Measurements from ENCODE around the gene GAB1. TPM values are rescaled to one million over a fixed set of nuclear protein-coding genes. Genes with fewer than 3 reads are reported as not detected.

Gene GAB1
- polyA plus RNA-seq, 1 donor from 2014 or later, result 2.1 TPM

- H3K27ac Mint-ChIP-seq, result no peak overlapping the region
- H3K36me3 Mint-ChIP-seq, result no peaks in the 10 kb centered on the region
- H3K9me3 Mint-ChIP-seq, result no peaks in the 10 kb centered on the region
- no peak overlapping the region for H3K4me3 Mint-ChIP-seq
- H3K27me3 Mint-ChIP-seq, result no peaks in the 10 kb centered on the region
- H3K4me1 Mint-ChIP-seq, result peaks cover 13 to 20% (median 14%) of the 10 kb centered on the region in 3 donors
Observed at GRCh38 chr4:143421609-143422008, 84.9 kb downstream of the GAB1 start.

GRCh38 chr4:143424276-143424675, 87.6 kb downstream of the GAB1 start:
- H3K27ac Mint-ChIP-seq, result no peak overlapping the region
- no peaks in the 10 kb centered on the region for H3K27me3 Mint-ChIP-seq
- H3K4me3 Mint-ChIP-seq, result no peak overlapping the region
- no peaks in the 10 kb centered on the region for H3K36me3 Mint-ChIP-seq
- H3K9me3 Mint-ChIP-seq, result peaks cover 0 to 2% (median 0%) of the 10 kb centered on the region in 3 donors
- peaks cover 2 to 8% (median 8%) of the 10 kb centered on the region in 3 donors for H3K4me1 Mint-ChIP-seq

- Mint-ChIP-seq H3K9me3 (peaks cover 0 to 16% (median 3%) of the 10 kb centered on the region in 3 donors), H3K27me3 (peaks cover 2% of the 10 kb centered on the region), H3K36me3 (no peaks in the 10 kb centered on the region), H3K4me1 (no peaks in the 10 kb centered on the region), H3K4me3 (peak overlapping the region in 1 of 4 donors; percentile 27), H3K27ac (no peak overlapping the region)
Observed at GRCh38 chr4:143431526-143432257, 95.0 kb downstream of the GAB1 start.

GRCh38 chr4:143432258-143432591, 95.5 kb downstream of the GAB1 start:
- Mint-ChIP-seq H3K27me3 (peaks cover 2% of the 10 kb centered on the region), H3K4me1 (no peaks in the 10 kb centered on the region), H3K36me3 (no peaks in the 10 kb centered on the region), H3K4me3 (no peak overlapping the region), H3K27ac (no peak overlapping the region), H3K9me3 (peaks cover 0 to 16% (median 3%) of the 10 kb centered on the region in 3 donors)

- H3K9me3 Mint-ChIP-seq, result peaks cover 0 to 16% (median 3%) of the 10 kb centered on the region in 3 donors
- H3K27me3 Mint-ChIP-seq, result peaks cover 2% of the 10 kb centered on the region
- peak overlapping the region in 1 of 4 donors; percentile 18 for H3K4me3 Mint-ChIP-seq
- no peaks in the 10 kb centered on the region for H3K4me1 Mint-ChIP-seq
- no peak overlapping the region for H3K27ac Mint-ChIP-seq
- H3K36me3 Mint-ChIP-seq, result no peaks in the 10 kb centered on the region
Observed at GRCh38 chr4:143433231-143433630, 96.6 kb downstream of the GAB1 start.

GRCh38 chr4:143435955-143436354, 99.3 kb downstream of the GAB1 start:
- H3K4me3 Mint-ChIP-seq, result no peak overlapping the region
- peaks cover 2% of the 10 kb centered on the region for H3K27me3 Mint-ChIP-seq
- H3K9me3 Mint-ChIP-seq, result peaks cover 0 to 9% (median 1%) of the 10 kb centered on the region in 3 donors
- no peak overlapping the region for H3K27ac Mint-ChIP-seq
- H3K36me3 Mint-ChIP-seq, result no peaks in the 10 kb centered on the region
- no peaks in the 10 kb centered on the region for H3K4me1 Mint-ChIP-seq

- Mint-ChIP-seq H3K27ac (no peak overlapping the region), H3K27me3 (peaks cover 2% of the 10 kb centered on the region), H3K9me3 (no peaks in the 10 kb centered on the region), H3K4me1 (no peaks in the 10 kb centered on the region), H3K4me3 (no peak overlapping the region), H3K36me3 (no peaks in the 10 kb centered on the region)
Observed at GRCh38 chr4:143437476-143437875, 100.8 kb downstream of the GAB1 start.

- Mint-ChIP-seq H3K9me3 (no peaks in the 10 kb centered on the region), H3K4me3 (no peak overlapping the region), H3K27me3 (peaks cover 2% of the 10 kb centered on the region), H3K36me3 (no peaks in the 10 kb centered on the region), H3K4me1 (no peaks in the 10 kb centered on the region), H3K27ac (no peak overlapping the region)
Observed at GRCh38 chr4:143437937-143438336, 101.3 kb downstream of the GAB1 start.

- Mint-ChIP-seq H3K4me3 (no peak overlapping the region), H3K27ac (no peak overlapping the region), H3K9me3 (no peaks in the 10 kb centered on the region), H3K27me3 (peaks cover 2% of the 10 kb centered on the region), H3K36me3 (no peaks in the 10 kb centered on the region), H3K4me1 (no peaks in the 10 kb centered on the region)
Observed at GRCh38 chr4:143438710-143439109, 102.0 kb downstream of the GAB1 start.

- no peak overlapping the region for H3K27ac Mint-ChIP-seq
Observed at GRCh38 chr4:143441109-143441508, 104.4 kb downstream of the GAB1 start.

GRCh38 chr4:143441678-143442077, 105.0 kb downstream of the GAB1 start:
- no peak overlapping the region for H3K4me3 Mint-ChIP-seq
- no peaks in the 10 kb centered on the region for H3K27me3 Mint-ChIP-seq
- no peaks in the 10 kb centered on the region for H3K4me1 Mint-ChIP-seq
- H3K27ac Mint-ChIP-seq, result no peak overlapping the region
- no peaks in the 10 kb centered on the region for H3K36me3 Mint-ChIP-seq
- no peaks in the 10 kb centered on the region for H3K9me3 Mint-ChIP-seq

More at GRCh38 chr4:143441109-143441508, 104.4 kb downstream of the GAB1 start:
- Mint-ChIP-seq H3K36me3 (no peaks in the 10 kb centered on the region), H3K4me3 (no peak overlapping the region), H3K9me3 (no peaks in the 10 kb centered on the region), H3K27me3 (peaks cover under 1% of the 10 kb centered on the region), H3K4me1 (no peaks in the 10 kb centered on the region)

- no peaks in the 10 kb centered on the region for H3K9me3 Mint-ChIP-seq
- H3K27me3 Mint-ChIP-seq, result no peaks in the 10 kb centered on the region
- no peak overlapping the region for H3K4me3 Mint-ChIP-seq
- H3K4me1 Mint-ChIP-seq, result no peaks in the 10 kb centered on the region
- H3K36me3 Mint-ChIP-seq, result no peaks in the 10 kb centered on the region
- no peak overlapping the region for H3K27ac Mint-ChIP-seq
Observed at GRCh38 chr4:143443728-143444127, 107.1 kb downstream of the GAB1 start.

GRCh38 chr4:143451186-143451585, 114.5 kb downstream of the GAB1 start:
- Mint-ChIP-seq H3K36me3 (peaks cover 1% of the 10 kb centered on the region), H3K27ac (peak overlapping the region in 1 of 3 donors; percentile 25), H3K4me3 (no peak overlapping the region), H3K4me1 (no peaks in the 10 kb centered on the region), H3K27me3 (peaks cover 1% of the 10 kb centered on the region), H3K9me3 (no peaks in the 10 kb centered on the region)

GRCh38 chr4:143455211-143455610, 118.5 kb downstream of the GAB1 start:
- Mint-ChIP-seq H3K4me3 (no peak overlapping the region), H3K4me1 (no peaks in the 10 kb centered on the region), H3K27ac (no peak overlapping the region), H3K27me3 (no peaks in the 10 kb centered on the region), H3K36me3 (peaks cover 2% of the 10 kb centered on the region), H3K9me3 (no peaks in the 10 kb centered on the region)

GRCh38 chr4:143458966-143459365, 122.3 kb downstream of the GAB1 start:
- Mint-ChIP-seq H3K27ac (no peak overlapping the region), H3K27me3 (no peaks in the 10 kb centered on the region), H3K4me3 (no peak overlapping the region), H3K9me3 (no peaks in the 10 kb centered on the region), H3K4me1 (no peaks in the 10 kb centered on the region), H3K36me3 (peaks cover 3% of the 10 kb centered on the region)
